Stimulated activated effector memory CD8-positive, alpha-beta T cell treated with anti-CD3 and anti-CD28 coated beads, Interleukin-12 subunit alpha, Interleukin-12 subunit beta, amount 100 ng/mL, for 72 hours (primary cell): ENCODE measurements around the gene MRTFB.

Source experiments
- ATAC-seq: fragments of 150-1000 bp; cut with Tn5 transposase; 2 replicates; pipeline ENCODE4 v1.10.0; 2021
- DNase-seq, 2 donors: peaks; one replicate each; pipeline ENCODE4 v3.0.0; 2021 to 2022; ENCODE audit warnings: low spot score in 2 of 2
- H3K27ac Mint-ChIP-seq: one replicate; pipeline ENCODE4 v1.8.0; 2022; ENCODE audit warnings: mild to moderate bottlenecking, mixed read lengths
- H3K36me3 Mint-ChIP-seq: one replicate; pipeline ENCODE4 v1.8.0; 2022; ENCODE audit warnings: mild to moderate bottlenecking, mixed read lengths
- H3K4me1 Mint-ChIP-seq: one replicate; pipeline ENCODE4 v1.8.0; 2022; ENCODE audit warnings: mixed read lengths
- H3K4me3 Mint-ChIP-seq: one replicate; pipeline ENCODE4 v1.8.0; 2022; ENCODE audit warnings: mild to moderate bottlenecking, mixed read lengths
- H3K9me3 Mint-ChIP-seq: one replicate; pipeline ENCODE4 v1.8.0; 2022; ENCODE audit warnings: mixed read lengths

MRTFB gene

DNA sequence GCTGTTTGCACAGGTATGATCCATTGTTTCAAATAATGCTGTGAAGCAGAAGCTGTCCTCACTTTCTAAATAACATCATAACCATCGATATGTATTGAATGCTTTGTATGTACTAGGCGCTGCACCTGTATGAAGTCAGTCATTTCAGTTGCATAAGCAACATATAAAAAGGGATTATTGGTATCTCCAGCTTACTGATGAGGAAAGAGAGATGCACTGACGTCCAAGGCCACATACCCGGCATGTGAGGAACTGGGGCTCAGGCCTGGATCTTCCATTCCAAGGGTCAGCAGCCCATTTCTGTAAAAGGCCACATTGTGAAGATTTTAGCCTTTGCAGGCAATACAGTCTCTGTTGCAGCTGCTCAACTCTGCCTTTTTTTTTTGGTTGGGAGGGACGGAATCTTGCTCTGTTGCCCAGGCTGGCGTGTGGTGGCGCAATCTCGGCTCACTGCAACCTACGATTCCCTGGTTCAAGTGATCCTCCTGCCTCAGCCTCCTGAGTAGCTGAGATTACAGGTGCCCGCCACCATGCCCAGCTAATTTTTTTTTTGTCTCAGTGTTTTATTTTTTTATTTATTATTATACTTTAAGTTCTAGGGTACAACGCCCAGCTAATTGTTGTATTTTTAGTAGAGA lies 244.7 kb downstream of the MRTFB start:
- no peak overlapping the region for H3K27ac Mint-ChIP-seq
- H3K4me1 Mint-ChIP-seq, result no peaks in the 10 kb centered on the region
- DNase-seq (no peak), ATAC-seq (no peak)
- no peak overlapping the region for H3K4me3 Mint-ChIP-seq
- no peaks in the 10 kb centered on the region for H3K36me3 Mint-ChIP-seq
- H3K9me3 Mint-ChIP-seq, result no peaks in the 10 kb centered on the region
